ENCODE measurements around the gene MET.

- TF ChIP-seq CTCF (IDR thresholded peaks at IDR 0.05; ENCODE audit: control extremely low read depth in 1 of 3, insufficient read depth in 1 of 3, low read depth in 1 of 3, low read length in 3 of 3) = no peak
- no peak for TF ChIP-seq EZH2 (IDR thresholded peaks at IDR 0.05; ENCODE audit: low read depth, low read length, severe bottlenecking)
- no peak for TF ChIP-seq YY1 (IDR thresholded peaks at IDR 0.05; ENCODE audit: low read depth, low read length)
- TF ChIP-seq POLR2AphosphoS5 (IDR thresholded peaks at IDR 0.05; ENCODE audit: low read depth, low read length) = no peak
- no peak for TF ChIP-seq POLR2A (IDR thresholded peaks at IDR 0.05; ENCODE audit: control extremely low read depth in 1 of 2, low read depth in 2 of 2, low read length in 2 of 2)
- TF ChIP-seq ATF2 (IDR thresholded peaks at IDR 0.05; ENCODE audit: low read length) = no peak
- TF ChIP-seq CREB1 (IDR thresholded peaks at IDR 0.05) = no peak
- TF ChIP-seq EP300 (IDR thresholded peaks at IDR 0.05; ENCODE audit: borderline replicate concordance in 1 of 2, low read depth in 2 of 2, low read length in 2 of 2) = no peak
- no peak for TF ChIP-seq SRF (IDR thresholded peaks at IDR 0.05; ENCODE audit: low read depth, low read length)
- TF ChIP-seq TBP (IDR thresholded peaks at IDR 0.05; ENCODE audit: low read depth, low read length) = no peak
- TF ChIP-seq NANOG (IDR thresholded peaks at IDR 0.05; ENCODE audit: insufficient read depth, low read depth, low read length, poor library complexity, severe bottlenecking) = no peak
- TF ChIP-seq SIN3A (conservative IDR thresholded peaks at IDR 0.05 in 1 of 2, IDR thresholded peaks at IDR 0.05 in 1 of 2; ENCODE audit: low read depth in 1 of 2, low read length in 2 of 2) = no peak
Observed at GRCh38 chr7:116742641-116743040, 70.6 kb downstream of the MET start.
